Measurements from ENCODE around the gene DISP1.

The DISP1 gene

GRCh38 chr1:222814536-222815439 is at the start of gene DISP1:
TSS of gene DISP1 (plus strand) at chr1:222815039. CDS start at chr1:222942824, 127,785 bp downstream.
- Histone ChIP-seq H3K27me3 (ENCODE audit: control insufficient read depth in 1 of 2, insufficient read depth in 2 of 2, low read length in 2 of 2) (no peaks in the 10 kb centered on the region), H3K9ac (ENCODE audit: low read length) (peak within 1 kb of the TSS; percentile 95), H3K9me3 (ENCODE audit: low read length) (no peaks in the 10 kb centered on the region), H3K36me3 (ENCODE audit: insufficient read depth, low read length) (no peaks in the 10 kb centered on the region), H3K27ac (ENCODE audit: low read depth, low read length) (peak within 1 kb of the TSS; percentile 92), H3K4me3 (ENCODE audit: low read depth in 1 of 2, low read length in 2 of 2) (peak within 1 kb of the TSS; percentile 66 to 94), H3K4me1 (ENCODE audit: insufficient read depth, low read length) (peaks cover 39% of the 10 kb centered on the region)

- H3K9me3 ChIP-seq (ENCODE audit: low read length) = peaks cover 4% of the 10 kb centered on the region
- no peaks in the 10 kb centered on the region for H3K36me3 ChIP-seq (ENCODE audit: insufficient read depth, low read length)
- peaks cover 5% of the 10 kb centered on the region for H3K4me1 ChIP-seq (ENCODE audit: insufficient read depth, low read length)
- no peak overlapping the region for H3K9ac ChIP-seq (ENCODE audit: low read length)
- H3K27ac ChIP-seq (ENCODE audit: low read depth, low read length) = no peak overlapping the region
- no peak overlapping the region for H3K4me3 ChIP-seq (ENCODE audit: low read depth in 1 of 2, low read length in 2 of 2)
- H3K27me3 ChIP-seq (ENCODE audit: control insufficient read depth in 1 of 2, insufficient read depth in 2 of 2, low read length in 2 of 2) = no peaks in the 10 kb centered on the region
These were observed 47.7 kb upstream of the DISP1 start for GRCh38 chr1:222767152-222767571.

- Histone ChIP-seq H3K27me3 (ENCODE audit: control insufficient read depth in 1 of 2, insufficient read depth in 2 of 2, low read length in 2 of 2) (no peaks in the 10 kb centered on the region), H3K4me3 (ENCODE audit: low read depth in 1 of 2, low read length in 2 of 2) (no peak overlapping the region), H3K27ac (ENCODE audit: low read depth, low read length) (no peak overlapping the region), H3K36me3 (ENCODE audit: insufficient read depth, low read length) (no peaks in the 10 kb centered on the region), H3K9ac (ENCODE audit: low read length) (no peak overlapping the region), H3K9me3 (ENCODE audit: low read length) (peaks cover 4% of the 10 kb centered on the region), H3K4me1 (ENCODE audit: insufficient read depth, low read length) (peaks cover 5% of the 10 kb centered on the region)
These were observed 46.2 kb upstream of the DISP1 start for GRCh38 chr1:222768592-222768991.

- Histone ChIP-seq H3K36me3 (ENCODE audit: insufficient read depth, low read length) (no peaks in the 10 kb centered on the region), H3K9me3 (ENCODE audit: low read length) (peaks cover 4% of the 10 kb centered on the region), H3K27me3 (ENCODE audit: control insufficient read depth in 1 of 2, insufficient read depth in 2 of 2, low read length in 2 of 2) (no peaks in the 10 kb centered on the region), H3K4me3 (ENCODE audit: low read depth in 1 of 2, low read length in 2 of 2) (no peak overlapping the region), H3K9ac (ENCODE audit: low read length) (no peak overlapping the region), H3K4me1 (ENCODE audit: insufficient read depth, low read length) (peaks cover 5% of the 10 kb centered on the region), H3K27ac (ENCODE audit: low read depth, low read length) (no peak overlapping the region)
These were observed 45.7 kb upstream of the DISP1 start for GRCh38 chr1:222769181-222769580.

GRCh38 chr1:222769971-222770620 is 44.7 kb upstream of the DISP1 start:
- H3K36me3 ChIP-seq (ENCODE audit: insufficient read depth, low read length) = no peaks in the 10 kb centered on the region

GRCh38 chr1:222772996-222773379 is 41.9 kb upstream of the DISP1 start:
- Histone ChIP-seq H3K9ac (ENCODE audit: low read length) (no peak overlapping the region), H3K4me1 (ENCODE audit: insufficient read depth, low read length) (peaks cover 8% of the 10 kb centered on the region), H3K36me3 (ENCODE audit: insufficient read depth, low read length) (no peaks in the 10 kb centered on the region), H3K9me3 (ENCODE audit: low read length) (peaks cover 4% of the 10 kb centered on the region), H3K27me3 (ENCODE audit: control insufficient read depth in 1 of 2, insufficient read depth in 2 of 2, low read length in 2 of 2) (no peaks in the 10 kb centered on the region), H3K4me3 (ENCODE audit: low read depth in 1 of 2, low read length in 2 of 2) (no peak overlapping the region), H3K27ac (ENCODE audit: low read depth, low read length) (no peak overlapping the region)

More at GRCh38 chr1:222769971-222770620, 44.7 kb upstream of the DISP1 start:
- H3K9me3 ChIP-seq (ENCODE audit: low read length) = peaks cover 4% of the 10 kb centered on the region
- no peak overlapping the region for H3K27ac ChIP-seq (ENCODE audit: low read depth, low read length)
- H3K4me3 ChIP-seq (ENCODE audit: low read depth in 1 of 2, low read length in 2 of 2) = no peak overlapping the region
- peaks cover 5% of the 10 kb centered on the region for H3K4me1 ChIP-seq (ENCODE audit: insufficient read depth, low read length)
- no peak overlapping the region for H3K9ac ChIP-seq (ENCODE audit: low read length)
- no peaks in the 10 kb centered on the region for H3K27me3 ChIP-seq (ENCODE audit: control insufficient read depth in 1 of 2, insufficient read depth in 2 of 2, low read length in 2 of 2)

GRCh38 chr1:222777463-222777862 is 37.4 kb upstream of the DISP1 start:
- H3K9me3 ChIP-seq (ENCODE audit: low read length) = no peaks in the 10 kb centered on the region
- no peaks in the 10 kb centered on the region for H3K36me3 ChIP-seq (ENCODE audit: insufficient read depth, low read length)
- H3K4me3 ChIP-seq (ENCODE audit: low read depth in 1 of 2, low read length in 2 of 2) = no peak overlapping the region
- peaks cover 5% of the 10 kb centered on the region for H3K4me1 ChIP-seq (ENCODE audit: insufficient read depth, low read length)
- no peak overlapping the region for H3K9ac ChIP-seq (ENCODE audit: low read length)
- H3K27ac ChIP-seq (ENCODE audit: low read depth, low read length) = no peak overlapping the region
- no peaks in the 10 kb centered on the region for H3K27me3 ChIP-seq (ENCODE audit: control insufficient read depth in 1 of 2, insufficient read depth in 2 of 2, low read length in 2 of 2)

GRCh38 chr1:222777977-222778376 is 36.9 kb upstream of the DISP1 start:
- Histone ChIP-seq H3K27me3 (ENCODE audit: control insufficient read depth in 1 of 2, insufficient read depth in 2 of 2, low read length in 2 of 2) (no peaks in the 10 kb centered on the region), H3K9ac (ENCODE audit: low read length) (no peak overlapping the region), H3K27ac (ENCODE audit: low read depth, low read length) (peak overlapping the region; percentile 24), H3K9me3 (ENCODE audit: low read length) (no peaks in the 10 kb centered on the region), H3K4me3 (ENCODE audit: low read depth in 1 of 2, low read length in 2 of 2) (no peak overlapping the region), H3K4me1 (ENCODE audit: insufficient read depth, low read length) (peaks cover 5% of the 10 kb centered on the region), H3K36me3 (ENCODE audit: insufficient read depth, low read length) (no peaks in the 10 kb centered on the region)

- Histone ChIP-seq H3K4me3 (ENCODE audit: low read depth in 1 of 2, low read length in 2 of 2) (no peak overlapping the region), H3K36me3 (ENCODE audit: insufficient read depth, low read length) (no peaks in the 10 kb centered on the region), H3K9ac (ENCODE audit: low read length) (no peak overlapping the region), H3K27me3 (ENCODE audit: control insufficient read depth in 1 of 2, insufficient read depth in 2 of 2, low read length in 2 of 2) (no peaks in the 10 kb centered on the region), H3K27ac (ENCODE audit: low read depth, low read length) (no peak overlapping the region), H3K4me1 (ENCODE audit: insufficient read depth, low read length) (peaks cover 6% of the 10 kb centered on the region), H3K9me3 (ENCODE audit: low read length) (no peaks in the 10 kb centered on the region)
These were observed 33.6 kb upstream of the DISP1 start for GRCh38 chr1:222781251-222781650.

GRCh38 chr1:222783051-222783450 is 31.8 kb upstream of the DISP1 start:
- no peak overlapping the region for H3K9ac ChIP-seq (ENCODE audit: low read length)
- no peak overlapping the region for H3K4me3 ChIP-seq (ENCODE audit: low read depth in 1 of 2, low read length in 2 of 2)
- H3K4me1 ChIP-seq (ENCODE audit: insufficient read depth, low read length) = peaks cover 7% of the 10 kb centered on the region
- no peaks in the 10 kb centered on the region for H3K27me3 ChIP-seq (ENCODE audit: control insufficient read depth in 1 of 2, insufficient read depth in 2 of 2, low read length in 2 of 2)
- H3K9me3 ChIP-seq (ENCODE audit: low read length) = no peaks in the 10 kb centered on the region
- H3K36me3 ChIP-seq (ENCODE audit: insufficient read depth, low read length) = no peaks in the 10 kb centered on the region
- H3K27ac ChIP-seq (ENCODE audit: low read depth, low read length) = no peak overlapping the region

GRCh38 chr1:222784371-222784770 is 30.5 kb upstream of the DISP1 start:
- Histone ChIP-seq H3K4me1 (ENCODE audit: insufficient read depth, low read length) (peaks cover 6% of the 10 kb centered on the region), H3K9ac (ENCODE audit: low read length) (no peak overlapping the region), H3K27ac (ENCODE audit: low read depth, low read length) (no peak overlapping the region), H3K27me3 (ENCODE audit: control insufficient read depth in 1 of 2, insufficient read depth in 2 of 2, low read length in 2 of 2) (no peaks in the 10 kb centered on the region), H3K4me3 (ENCODE audit: low read depth in 1 of 2, low read length in 2 of 2) (no peak overlapping the region), H3K36me3 (ENCODE audit: insufficient read depth, low read length) (no peaks in the 10 kb centered on the region), H3K9me3 (ENCODE audit: low read length) (no peaks in the 10 kb centered on the region)

All from muscle layer of colon (tissue), 2 donors.